Neural cell (in vitro differentiated cells): ENCODE results near the gene GAA.

Experiments
- EP300 ChIP-seq: fragments of 450-650 bp; conservative IDR thresholded peaks from 2 replicates; pipeline ENCODE4 v1.6.1; 2014; ENCODE audit warnings: antibody characterized with exemption, mild to moderate bottlenecking, moderate library complexity; ENCODE audit not compliant: poor library complexity, severe bottlenecking
- EZH2 ChIP-seq: fragments of 200-600, 300-800 bp; shearing (Covaris generic), sonication (generic); IDR thresholded peaks from 2 replicates; pipeline ENCODE4 v1.6.1; 2014; ENCODE audit warnings: antibody characterized with exemption, low read length, borderline replicate concordance, mild to moderate bottlenecking; ENCODE audit not compliant: insufficient read depth, poor library complexity, severe bottlenecking
- RAD21 ChIP-seq: fragments of 450-650 bp; conservative IDR thresholded peaks from 2 replicates; pipeline ENCODE4 v1.6.1; 2014; ENCODE audit warnings: antibody characterized with exemption, mild to moderate bottlenecking, moderate library complexity
- SMC3 ChIP-seq: fragments of 450-650 bp; conservative IDR thresholded peaks from 2 replicates; pipeline ENCODE4 v1.6.1; 2014; ENCODE audit warnings: antibody characterized with exemption, mild to moderate bottlenecking, moderate library complexity; ENCODE audit not compliant: poor library complexity
- TAF1 ChIP-seq: IDR thresholded peaks from 2 replicates; pipeline ENCODE4 v1.6.1; 2012; ENCODE audit warnings: low read depth
- TF ChIP-seq, protein P1 (sequence below): fragments of 450-650 bp; IDR thresholded peaks from 2 replicates; pipeline ENCODE4 v1.5.1; 2014; ENCODE audit warnings: antibody characterized with exemption, mild to moderate bottlenecking, moderate library complexity; ENCODE audit not compliant: poor library complexity, severe bottlenecking
- TF ChIP-seq, protein P2 (sequence below): IDR thresholded peaks from 2 replicates; pipeline ENCODE4 v1.6.1; 2012; ENCODE audit warnings: borderline replicate concordance

GRCh38 chr17:80102664-80103448, 1.5 kb downstream of the GAA start:
- TF ChIP-seq TAF1 (no peak), EP300 (no peak), EZH2 (no peak), RAD21 (no peak), SMC3 (no peak)
- TF ChIP-seq, protein P1, sequence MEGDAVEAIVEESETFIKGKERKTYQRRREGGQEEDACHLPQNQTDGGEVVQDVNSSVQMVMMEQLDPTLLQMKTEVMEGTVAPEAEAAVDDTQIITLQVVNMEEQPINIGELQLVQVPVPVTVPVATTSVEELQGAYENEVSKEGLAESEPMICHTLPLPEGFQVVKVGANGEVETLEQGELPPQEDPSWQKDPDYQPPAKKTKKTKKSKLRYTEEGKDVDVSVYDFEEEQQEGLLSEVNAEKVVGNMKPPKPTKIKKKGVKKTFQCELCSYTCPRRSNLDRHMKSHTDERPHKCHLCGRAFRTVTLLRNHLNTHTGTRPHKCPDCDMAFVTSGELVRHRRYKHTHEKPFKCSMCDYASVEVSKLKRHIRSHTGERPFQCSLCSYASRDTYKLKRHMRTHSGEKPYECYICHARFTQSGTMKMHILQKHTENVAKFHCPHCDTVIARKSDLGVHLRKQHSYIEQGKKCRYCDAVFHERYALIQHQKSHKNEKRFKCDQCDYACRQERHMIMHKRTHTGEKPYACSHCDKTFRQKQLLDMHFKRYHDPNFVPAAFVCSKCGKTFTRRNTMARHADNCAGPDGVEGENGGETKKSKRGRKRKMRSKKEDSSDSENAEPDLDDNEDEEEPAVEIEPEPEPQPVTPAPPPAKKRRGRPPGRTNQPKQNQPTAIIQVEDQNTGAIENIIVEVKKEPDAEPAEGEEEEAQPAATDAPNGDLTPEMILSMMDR: no peak
- TF ChIP-seq, protein P2, sequence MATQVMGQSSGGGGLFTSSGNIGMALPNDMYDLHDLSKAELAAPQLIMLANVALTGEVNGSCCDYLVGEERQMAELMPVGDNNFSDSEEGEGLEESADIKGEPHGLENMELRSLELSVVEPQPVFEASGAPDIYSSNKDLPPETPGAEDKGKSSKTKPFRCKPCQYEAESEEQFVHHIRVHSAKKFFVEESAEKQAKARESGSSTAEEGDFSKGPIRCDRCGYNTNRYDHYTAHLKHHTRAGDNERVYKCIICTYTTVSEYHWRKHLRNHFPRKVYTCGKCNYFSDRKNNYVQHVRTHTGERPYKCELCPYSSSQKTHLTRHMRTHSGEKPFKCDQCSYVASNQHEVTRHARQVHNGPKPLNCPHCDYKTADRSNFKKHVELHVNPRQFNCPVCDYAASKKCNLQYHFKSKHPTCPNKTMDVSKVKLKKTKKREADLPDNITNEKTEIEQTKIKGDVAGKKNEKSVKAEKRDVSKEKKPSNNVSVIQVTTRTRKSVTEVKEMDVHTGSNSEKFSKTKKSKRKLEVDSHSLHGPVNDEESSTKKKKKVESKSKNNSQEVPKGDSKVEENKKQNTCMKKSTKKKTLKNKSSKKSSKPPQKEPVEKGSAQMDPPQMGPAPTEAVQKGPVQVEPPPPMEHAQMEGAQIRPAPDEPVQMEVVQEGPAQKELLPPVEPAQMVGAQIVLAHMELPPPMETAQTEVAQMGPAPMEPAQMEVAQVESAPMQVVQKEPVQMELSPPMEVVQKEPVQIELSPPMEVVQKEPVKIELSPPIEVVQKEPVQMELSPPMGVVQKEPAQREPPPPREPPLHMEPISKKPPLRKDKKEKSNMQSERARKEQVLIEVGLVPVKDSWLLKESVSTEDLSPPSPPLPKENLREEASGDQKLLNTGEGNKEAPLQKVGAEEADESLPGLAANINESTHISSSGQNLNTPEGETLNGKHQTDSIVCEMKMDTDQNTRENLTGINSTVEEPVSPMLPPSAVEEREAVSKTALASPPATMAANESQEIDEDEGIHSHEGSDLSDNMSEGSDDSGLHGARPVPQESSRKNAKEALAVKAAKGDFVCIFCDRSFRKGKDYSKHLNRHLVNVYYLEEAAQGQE: no peak
